ENCODE results near the gene HOMER2.

HOMER2 gene

DNA sequence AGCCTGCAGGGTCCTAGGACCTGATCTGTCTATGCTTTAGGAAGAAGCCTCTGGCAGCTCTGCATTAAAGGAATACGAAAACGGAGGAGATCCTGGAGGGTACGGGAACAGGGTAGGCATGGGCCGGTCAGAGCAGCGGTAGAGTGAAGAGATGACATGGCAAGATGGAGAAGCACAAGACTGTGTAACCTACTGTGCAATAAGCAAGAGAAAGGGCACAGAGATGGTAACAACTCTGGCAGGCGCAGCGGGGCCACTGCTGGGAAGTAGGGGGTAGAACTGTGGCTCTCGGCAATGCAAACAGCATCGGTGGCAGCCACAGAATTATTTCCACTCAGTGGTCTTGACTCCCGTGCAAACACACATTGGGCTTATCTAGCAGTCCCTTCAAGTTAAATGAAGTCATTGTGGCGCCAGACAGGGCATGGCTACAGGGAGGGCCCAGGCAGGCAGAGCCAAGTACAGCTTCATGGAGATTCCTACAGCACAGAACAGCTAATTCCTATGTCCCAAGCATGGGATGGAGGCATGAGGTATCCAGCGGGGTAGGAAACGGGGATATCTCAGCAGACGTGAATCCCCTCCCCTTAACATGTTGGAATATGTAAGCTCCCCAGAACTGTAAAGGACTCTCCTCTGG, 114.3 kb downstream of the HOMER2 start:
- Histone ChIP-seq H3F3A (ENCODE audit: low read depth) (no peaks in the 10 kb centered on the region), H3K9ac (ENCODE audit: low read depth, low read length, poor library complexity, severe bottlenecking) (no peak overlapping the region), H3K9me2 (replicated peaks; ENCODE audit: low read depth, low read length) (no peaks in the 10 kb centered on the region), H3K27me3 (ENCODE audit: insufficient read depth, low read length, poor library complexity, severe bottlenecking) (no peaks in the 10 kb centered on the region), H3K4me2 (ENCODE audit: low read depth, low read length, poor library complexity, severe bottlenecking) (no peak overlapping the region), H4K20me1 (ENCODE audit: insufficient read depth, low read length, poor library complexity, severe bottlenecking) (no peaks in the 10 kb centered on the region), H3K9me3 (ENCODE audit: insufficient read depth, low read depth, low read length) (no peaks in the 10 kb centered on the region), H3K79me2 (ENCODE audit: insufficient read depth, low read length) (no peaks in the 10 kb centered on the region), H3K36me3 (ENCODE audit: insufficient read depth, low read length) (peaks cover 27% of the 10 kb centered on the region; the same call in 1 of the 2 replicates), H2AFZ (ENCODE audit: low read length) (no peak overlapping the region), H3K4me3 (ENCODE audit: low read length, poor library complexity, severe bottlenecking) (no peak overlapping the region), H3K4me1 (ENCODE audit: insufficient read depth, low read length, poor library complexity, severe bottlenecking) (no peaks in the 10 kb centered on the region)
- TF ChIP-seq, protein P1, sequence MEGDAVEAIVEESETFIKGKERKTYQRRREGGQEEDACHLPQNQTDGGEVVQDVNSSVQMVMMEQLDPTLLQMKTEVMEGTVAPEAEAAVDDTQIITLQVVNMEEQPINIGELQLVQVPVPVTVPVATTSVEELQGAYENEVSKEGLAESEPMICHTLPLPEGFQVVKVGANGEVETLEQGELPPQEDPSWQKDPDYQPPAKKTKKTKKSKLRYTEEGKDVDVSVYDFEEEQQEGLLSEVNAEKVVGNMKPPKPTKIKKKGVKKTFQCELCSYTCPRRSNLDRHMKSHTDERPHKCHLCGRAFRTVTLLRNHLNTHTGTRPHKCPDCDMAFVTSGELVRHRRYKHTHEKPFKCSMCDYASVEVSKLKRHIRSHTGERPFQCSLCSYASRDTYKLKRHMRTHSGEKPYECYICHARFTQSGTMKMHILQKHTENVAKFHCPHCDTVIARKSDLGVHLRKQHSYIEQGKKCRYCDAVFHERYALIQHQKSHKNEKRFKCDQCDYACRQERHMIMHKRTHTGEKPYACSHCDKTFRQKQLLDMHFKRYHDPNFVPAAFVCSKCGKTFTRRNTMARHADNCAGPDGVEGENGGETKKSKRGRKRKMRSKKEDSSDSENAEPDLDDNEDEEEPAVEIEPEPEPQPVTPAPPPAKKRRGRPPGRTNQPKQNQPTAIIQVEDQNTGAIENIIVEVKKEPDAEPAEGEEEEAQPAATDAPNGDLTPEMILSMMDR (conservative IDR thresholded peaks at IDR 0.05; ENCODE audit: low read length): no peak
- no peak for TF ChIP-seq EZH2phosphoT487 (IDR thresholded peaks at IDR 0.05; ENCODE audit: borderline replicate concordance)

DNA sequence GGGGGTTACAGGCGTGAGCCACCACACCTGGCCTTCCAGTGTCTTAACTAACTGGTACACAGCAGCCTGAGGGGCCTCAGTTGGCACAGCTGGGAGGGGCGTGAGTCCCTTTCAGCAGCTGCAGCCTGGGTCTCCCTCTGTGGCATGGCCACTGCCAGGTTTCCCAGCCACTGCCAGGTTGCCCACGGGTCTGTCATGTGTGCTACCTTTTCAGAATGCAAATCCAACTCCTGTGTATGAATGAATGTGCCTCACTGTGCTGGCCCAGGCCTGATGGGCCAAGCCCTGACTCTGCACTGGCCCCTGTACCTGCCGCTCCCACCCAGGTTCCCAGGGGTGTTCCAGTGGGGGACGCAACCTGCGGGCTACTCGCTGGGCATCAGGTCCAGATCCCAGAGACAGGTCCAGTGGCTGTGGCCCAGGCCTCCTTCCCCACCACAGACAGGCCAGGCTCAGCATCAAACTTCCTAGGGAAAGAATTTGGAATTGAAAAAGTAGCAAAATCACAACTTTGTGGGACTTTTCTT, 117.1 kb downstream of the HOMER2 start:
- H3K9ac ChIP-seq (ENCODE audit: low read depth, low read length, poor library complexity, severe bottlenecking): no peak overlapping the region
- H3K9me2 ChIP-seq (replicated peaks; ENCODE audit: low read depth, low read length): no peaks in the 10 kb centered on the region
- no peak overlapping the region for H3K4me2 ChIP-seq (ENCODE audit: low read depth, low read length, poor library complexity, severe bottlenecking)
- no peaks in the 10 kb centered on the region for H3K79me2 ChIP-seq (ENCODE audit: insufficient read depth, low read length)
- H4K20me1 ChIP-seq (ENCODE audit: insufficient read depth, low read length, poor library complexity, severe bottlenecking): no peaks in the 10 kb centered on the region
- H3F3A ChIP-seq (ENCODE audit: low read depth): no peaks in the 10 kb centered on the region
- H3K9me3 ChIP-seq (ENCODE audit: insufficient read depth, low read depth, low read length): no peaks in the 10 kb centered on the region
- no peak overlapping the region for H3K4me3 ChIP-seq (ENCODE audit: low read length, poor library complexity, severe bottlenecking)
- peaks cover 55% of the 10 kb centered on the region; the same call in 1 of the 2 replicates for H3K36me3 ChIP-seq (ENCODE audit: insufficient read depth, low read length)
- TF ChIP-seq EZH2phosphoT487 (IDR thresholded peaks at IDR 0.05; ENCODE audit: borderline replicate concordance): no peak
- TF ChIP-seq, protein P1 (conservative IDR thresholded peaks at IDR 0.05; ENCODE audit: low read length): no peak
- H2AFZ ChIP-seq (ENCODE audit: low read length): no peak overlapping the region
- no peaks in the 10 kb centered on the region for H3K27me3 ChIP-seq (ENCODE audit: insufficient read depth, low read length, poor library complexity, severe bottlenecking)
- no peaks in the 10 kb centered on the region for H3K4me1 ChIP-seq (ENCODE audit: insufficient read depth, low read length, poor library complexity, severe bottlenecking)

DNA sequence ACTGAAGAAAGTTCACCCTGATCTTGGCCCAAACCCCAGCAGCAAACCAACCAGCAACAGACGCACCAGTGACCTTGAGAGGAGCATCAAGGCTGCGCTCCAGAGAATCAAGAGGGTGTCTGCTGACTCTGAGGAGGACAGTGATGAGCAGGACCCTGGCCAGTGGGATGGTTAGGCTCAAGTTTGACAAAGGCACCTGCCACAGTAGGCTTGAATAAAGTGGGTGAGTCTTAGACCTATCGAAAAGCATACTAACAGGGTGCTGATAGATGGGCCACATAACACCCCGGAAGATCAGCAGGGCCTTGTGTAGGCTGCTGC, 119.2 kb downstream of the HOMER2 start:
- no peaks in the 10 kb centered on the region for H3K9me2 ChIP-seq (replicated peaks; ENCODE audit: low read depth, low read length)
- H3K9me3 ChIP-seq (ENCODE audit: insufficient read depth, low read depth, low read length): no peaks in the 10 kb centered on the region
- no peak overlapping the region for H3K4me2 ChIP-seq (ENCODE audit: low read depth, low read length, poor library complexity, severe bottlenecking)
- no peak for TF ChIP-seq EZH2phosphoT487 (IDR thresholded peaks at IDR 0.05; ENCODE audit: borderline replicate concordance)
- H3K9ac ChIP-seq (ENCODE audit: low read depth, low read length, poor library complexity, severe bottlenecking): no peak overlapping the region
- H4K20me1 ChIP-seq (ENCODE audit: insufficient read depth, low read length, poor library complexity, severe bottlenecking): no peaks in the 10 kb centered on the region
- H3K4me1 ChIP-seq (ENCODE audit: insufficient read depth, low read length, poor library complexity, severe bottlenecking): no peaks in the 10 kb centered on the region
- H3K36me3 ChIP-seq (ENCODE audit: insufficient read depth, low read length): peaks cover 74% of the 10 kb centered on the region; the same call in 1 of the 2 replicates
- no peaks in the 10 kb centered on the region for H3K27me3 ChIP-seq (ENCODE audit: insufficient read depth, low read length, poor library complexity, severe bottlenecking)
- no peak overlapping the region for H2AFZ ChIP-seq (ENCODE audit: low read length)
- H3F3A ChIP-seq (ENCODE audit: low read depth): no peaks in the 10 kb centered on the region
- no peak overlapping the region for H3K4me3 ChIP-seq (ENCODE audit: low read length, poor library complexity, severe bottlenecking)
- H3K79me2 ChIP-seq (ENCODE audit: insufficient read depth, low read length): no peaks in the 10 kb centered on the region

All from Loucy (cell line).